Ovary (tissue), 9 donors: Measurements from ENCODE around the gene PGF. TPM values are rescaled to one million over a fixed set of nuclear protein-coding genes. Genes with fewer than 3 reads are reported as not detected.

ENCODE experiments used
- DNase-seq, 5 donors: peaks; one replicate each; pipeline ENCODE4 v3.0.0-alpha.2; 2019 to 2020
- H3K27ac ChIP-seq, 2 donors: fragments of 200-600 bp; one replicate each; pipeline versions ENCODE4 v1.5.1 to v1.8.0; 2019 to 2022
- H3K27me3 ChIP-seq: fragments of 200-600 bp; one replicate; pipeline ENCODE4 v1.8.0; 2022
- H3K36me3 ChIP-seq: fragments of 200-600 bp; sonication (generic); one replicate; pipeline ENCODE4 v1.5.1; 2019
- H3K4me1 ChIP-seq: one replicate; pipeline ENCODE4 v1.8.1; 2013; ENCODE audit warnings: mild to moderate bottlenecking, moderate library complexity; ENCODE audit not compliant: insufficient read depth
- H3K4me3 ChIP-seq: fragments of 200-600 bp; sonication (generic); one replicate; pipeline ENCODE4 v1.5.1; 2017
- H3K9me3 ChIP-seq, 2 donors: fragments of 200-600 bp in 1 of 2; sonication (generic) in 1 of 2; one replicate each; pipeline versions ENCODE4 v1.5.1 to v1.8.1; 2013 to 2019; ENCODE audit warnings: mild to moderate bottlenecking in 1 of 2, moderate library complexity in 1 of 2
- CTCF ChIP-seq, 3 donors: fragments of 450-650 bp in 2 of 3; fragments of 200-600 bp in 1 of 3; IDR thresholded peaks; one replicate each; pipeline versions ENCODE4 v1.5.1 to v1.8.0; 2016 to 2022; ENCODE audit warnings: antibody characterized with exemption in 3 of 3, mild to moderate bottlenecking in 1 of 3
- EP300 ChIP-seq: sonication (generic); formaldehyde crosslinking; IDR thresholded peaks from one replicate; pipeline ENCODE4 v1.6.1; 2017; ENCODE audit warnings: antibody characterized with exemption
- POLR2A ChIP-seq: fragments of 450-650 bp; IDR thresholded peaks from one replicate; pipeline ENCODE4 v1.6.1; 2017; ENCODE audit warnings: antibody characterized with exemption, mild to moderate bottlenecking, moderate library complexity
- WGBS, 3 donors: extraction: QIAGEN DNeasy Blood & Tissue Kit in 1 of 3; methylation state at CpG; one replicate each; pipeline versions ENCODE4 v1.1.5 to v1.1.7; 2013 to 2017; 5-methylcytosine and 5-hydroxymethylcytosine counted together
- intact Hi-C, 4 donors: fragments of 100-400 bp; cut with DNase I; formaldehyde crosslinking; loops; one replicate each; pipeline versions ENCODE4 v1.11.0 to v1.15.1; 2022 to 2023
- polyA plus RNA-seq, 2 donors: library from polyadenylated mRNA; stranded (reverse); fragments of 200-250 nt in 1 of 2; fragments of 350-450 nt in 1 of 2; fragmentation: Illumina TruSeq in 1 of 2; extraction: RNeasy Lipid Tissue Mini Kit (QIAGEN cat#74804) in 1 of 2; gene quantifications; one replicate each; pipeline ENCODE4 v1.2.3, GENCODE V29; 2013 to 2014
- total RNA-seq, 7 donors: library from RNA; depleted of rRNA in 2 of 7; stranded (reverse); fragments of >200 nt in 2 of 7; fragmentation: NEBNext Ultra II Directional in 3 of 7; extraction: Animal tissue kit (Norgen Biotek cat#: 25700) in 3 of 7; gene quantifications; one replicate each; pipeline versions ENCODE4 v1.1.0 to v1.2.4, GENCODE V29; 2016 to 2023
- donor health status: DM: no; HTN: no; CAD: no; lungs with moderate emphysema.
- donor health status: DM: no; HTN: no; CAD: no.
- donor health status: Bipolar disorder and iron deficiency.
- donor health status: DM: yes; HTN: yes; CAD: no.
- donor health status: DM: no; HTN: no; CAD: no.
- donor health status: DM: yes; HTN: yes; CAD: no.

Gene PGF
- total and polyA plus RNA-seq, 9 donors, result 1.8 to 14.0 (median 4.2) TPM; not detected in 1

- TF ChIP-seq EP300 (no peak), POLR2A (no peak), CTCF (IDR thresholded peaks at IDR 0.05) (no peak)
- Histone ChIP-seq H3K4me3 (no peak overlapping the region), H3K36me3 (no peaks in the 10 kb centered on the region), H3K9me3 (no peaks in the 10 kb centered on the region), H3K27me3 (no peaks in the 10 kb centered on the region), H3K27ac (no peak overlapping the region), H3K4me1 (no peaks in the 10 kb centered on the region)
- 57 to 67% (median 61%) methylated on average over 5 of the region's 5 CpGs for WGBS, 3 donors
- DNase-seq, result no peak
- intact Hi-C loops, result no loop called here
Measured at GRCh38 chr14:74965486-74966153, 10.2 kb upstream of the PGF start.

- Histone ChIP-seq H3K27ac (no peak overlapping the region), H3K4me3 (no peak overlapping the region), H3K36me3 (no peaks in the 10 kb centered on the region), H3K9me3 (no peaks in the 10 kb centered on the region), H3K27me3 (no peaks in the 10 kb centered on the region), H3K4me1 (no peaks in the 10 kb centered on the region)
- no peak for TF ChIP-seq CTCF (IDR thresholded peaks at IDR 0.05)
- no peak for TF ChIP-seq POLR2A
- no peak for TF ChIP-seq EP300
- intact Hi-C loops, result no loop called here
- WGBS, 3 donors, result 47 to 67% (median 48%) methylated on average over 4 of the region's 4 CpGs
- DNase-seq, result no peak
Measured at GRCh38 chr14:74964787-74965485, 9.5 kb upstream of the PGF start.

GRCh38 chr14:74963705-74964271 lies 8.4 kb upstream of the PGF start:
- Histone ChIP-seq H3K9me3 (no peaks in the 10 kb centered on the region), H3K4me3 (no peak overlapping the region), H3K27ac (no peak overlapping the region), H3K4me1 (no peaks in the 10 kb centered on the region), H3K27me3 (no peaks in the 10 kb centered on the region), H3K36me3 (no peaks in the 10 kb centered on the region)
- 33 to 46% (median 37%) methylated on average over 9 of the region's 9 CpGs for WGBS, 3 donors
- intact Hi-C loops, result no loop called here
- no peak for DNase-seq
- TF ChIP-seq EP300 (no peak), POLR2A (no peak), CTCF (IDR thresholded peaks at IDR 0.05) (no peak)

GRCh38 chr14:74963178-74963704 lies 7.8 kb upstream of the PGF start:
- H3K9me3 ChIP-seq, result no peaks in the 10 kb centered on the region
- DNase-seq, result no peak
- H3K4me3 ChIP-seq, result no peak overlapping the region
- no peaks in the 10 kb centered on the region for H3K4me1 ChIP-seq
- no peak overlapping the region for H3K27ac ChIP-seq
- TF ChIP-seq CTCF (IDR thresholded peaks at IDR 0.05) (no peak), POLR2A (no peak), EP300 (no peak)
- WGBS, 3 donors, result 61 to 64% (median 63%) methylated on average over 12 of the region's 12 CpGs
- intact Hi-C loops, result no loop called here
- no peaks in the 10 kb centered on the region for H3K36me3 ChIP-seq
- no peaks in the 10 kb centered on the region for H3K27me3 ChIP-seq
